ENCODE results near the gene CFAP20DC.

Gene CFAP20DC

GRCh38 chr3:58888087-58888486, 161.7 kb downstream of the CFAP20DC start:
- no peak for TF ChIP-seq CTCF (IDR thresholded peaks at IDR 0.05; ENCODE audit: low read length, missing control alignments)
- no peak for DNase-seq (ENCODE audit: low read depth)
- H3K4me3 ChIP-seq (replicated peaks; ENCODE audit: low read depth, low read length): no peak overlapping the region

- TF ChIP-seq CTCF (IDR thresholded peaks at IDR 0.05; ENCODE audit: low read length, missing control alignments): no peak
- H3K4me3 ChIP-seq (replicated peaks; ENCODE audit: low read depth, low read length): no peak overlapping the region
- no peak for DNase-seq (ENCODE audit: low read depth)
These were observed 165.4 kb downstream of the CFAP20DC start for GRCh38 chr3:58884453-58884852.

- TF ChIP-seq CTCF (IDR thresholded peaks at IDR 0.05; ENCODE audit: low read length, missing control alignments): no peak
- DNase-seq (ENCODE audit: low read depth): no peak
- no peak overlapping the region for H3K4me3 ChIP-seq (replicated peaks; ENCODE audit: low read depth, low read length)
These were observed 169.6 kb downstream of the CFAP20DC start for GRCh38 chr3:58880182-58880581.

- no peak overlapping the region for H3K4me3 ChIP-seq (replicated peaks; ENCODE audit: low read depth, low read length)
- TF ChIP-seq CTCF (IDR thresholded peaks at IDR 0.05; ENCODE audit: low read length, missing control alignments): no peak
- no peak for DNase-seq (ENCODE audit: low read depth)
These were observed 175.0 kb downstream of the CFAP20DC start for GRCh38 chr3:58874795-58875194.

- H3K4me3 ChIP-seq (replicated peaks; ENCODE audit: low read depth, low read length): no peak overlapping the region
- no peak for TF ChIP-seq CTCF (IDR thresholded peaks at IDR 0.05; ENCODE audit: low read length, missing control alignments)
- DNase-seq (ENCODE audit: low read depth): no peak
These were observed 175.5 kb downstream of the CFAP20DC start for GRCh38 chr3:58874248-58874741.

GRCh38 chr3:58868097-58868779, 181.6 kb downstream of the CFAP20DC start:
- no peak for DNase-seq (ENCODE audit: low read depth)
- no peak for TF ChIP-seq CTCF (IDR thresholded peaks at IDR 0.05; ENCODE audit: low read length, missing control alignments)
- no peak overlapping the region for H3K4me3 ChIP-seq (replicated peaks; ENCODE audit: low read depth, low read length)

- no peak overlapping the region for H3K4me3 ChIP-seq (replicated peaks; ENCODE audit: low read depth, low read length)
- no peak for DNase-seq (ENCODE audit: low read depth)
- TF ChIP-seq CTCF (IDR thresholded peaks at IDR 0.05; ENCODE audit: low read length, missing control alignments): no peak
These were observed 182.2 kb downstream of the CFAP20DC start for GRCh38 chr3:58867621-58868020.

Data from fibroblast of pulmonary artery (primary cell).